GM18517 (cell line): ENCODE measurements around the gene AP1M1.
"Not testable (repeated sequence)": the region's sequence is repeated elsewhere in the genome, so short reads cannot be mapped to it uniquely, and the experiment has no call there.

Experiments
- ATAC-seq: cut with Tn5 transposase; IDR thresholded peaks from one replicate; pipeline ENCODE4 v1.9.1; 2021; ENCODE audit warnings: mild to moderate bottlenecking, moderate library complexity; ENCODE audit not compliant: unreplicated experiment

Gene AP1M1

GRCh38 chr19:16259385-16260159 lies 61.9 kb downstream of the AP1M1 start:
- ATAC-seq = peak; percentile 63

GRCh38 chr19:16260160-16260811 lies 62.6 kb downstream of the AP1M1 start:
- ATAC-seq = no peak

GRCh38 chr19:16260812-16261161 lies 63.1 kb downstream of the AP1M1 start:
- no peak for ATAC-seq

GRCh38 chr19:16261584-16262368 lies 64.1 kb downstream of the AP1M1 start:
- no peak for ATAC-seq

- no peak for ATAC-seq
Observed at GRCh38 chr19:16262618-16263017, 64.9 kb downstream of the AP1M1 start.

GRCh38 chr19:16263141-16263761 lies 65.5 kb downstream of the AP1M1 start:
- no peak for ATAC-seq

- no peak for ATAC-seq
Observed at GRCh38 chr19:16265205-16265604, 67.5 kb downstream of the AP1M1 start.

- ATAC-seq = no peak
Observed at GRCh38 chr19:16265890-16266585, 68.3 kb downstream of the AP1M1 start.

GRCh38 chr19:16266586-16266942 lies 68.9 kb downstream of the AP1M1 start:
- ATAC-seq = no peak

- ATAC-seq = no peak
Observed at GRCh38 chr19:16268676-16269319, 71.1 kb downstream of the AP1M1 start.

GRCh38 chr19:16272945-16273344 lies 75.2 kb downstream of the AP1M1 start:
- no peak for ATAC-seq

- no peak for ATAC-seq
Observed at GRCh38 chr19:16274447-16274846, 76.7 kb downstream of the AP1M1 start.

- ATAC-seq = no peak
Observed at GRCh38 chr19:16280306-16280705, 82.6 kb downstream of the AP1M1 start.

- no peak for ATAC-seq
Observed at GRCh38 chr19:16281743-16282142, 84.0 kb downstream of the AP1M1 start.

- ATAC-seq = no peak
Observed at GRCh38 chr19:16283210-16284061, 85.7 kb downstream of the AP1M1 start.

- ATAC-seq = no peak
Observed at GRCh38 chr19:16284505-16284904, 86.8 kb downstream of the AP1M1 start.

GRCh38 chr19:16285079-16285478 lies 87.4 kb downstream of the AP1M1 start:
- not testable (repeated sequence) for ATAC-seq

GRCh38 chr19:16285769-16286498 lies 88.2 kb downstream of the AP1M1 start:
- ATAC-seq = no peak

- ATAC-seq = no peak
Observed at GRCh38 chr19:16288544-16288943, 90.8 kb downstream of the AP1M1 start.
